KG1 (cell line): Measurements from ENCODE around the gene SMARCB1.

Experiments
- DNase-seq: peaks from one replicate; lab custom pipeline; 2025; lab: John Stamatoyannopoulos, UW

The SMARCB1 gene

DNA sequence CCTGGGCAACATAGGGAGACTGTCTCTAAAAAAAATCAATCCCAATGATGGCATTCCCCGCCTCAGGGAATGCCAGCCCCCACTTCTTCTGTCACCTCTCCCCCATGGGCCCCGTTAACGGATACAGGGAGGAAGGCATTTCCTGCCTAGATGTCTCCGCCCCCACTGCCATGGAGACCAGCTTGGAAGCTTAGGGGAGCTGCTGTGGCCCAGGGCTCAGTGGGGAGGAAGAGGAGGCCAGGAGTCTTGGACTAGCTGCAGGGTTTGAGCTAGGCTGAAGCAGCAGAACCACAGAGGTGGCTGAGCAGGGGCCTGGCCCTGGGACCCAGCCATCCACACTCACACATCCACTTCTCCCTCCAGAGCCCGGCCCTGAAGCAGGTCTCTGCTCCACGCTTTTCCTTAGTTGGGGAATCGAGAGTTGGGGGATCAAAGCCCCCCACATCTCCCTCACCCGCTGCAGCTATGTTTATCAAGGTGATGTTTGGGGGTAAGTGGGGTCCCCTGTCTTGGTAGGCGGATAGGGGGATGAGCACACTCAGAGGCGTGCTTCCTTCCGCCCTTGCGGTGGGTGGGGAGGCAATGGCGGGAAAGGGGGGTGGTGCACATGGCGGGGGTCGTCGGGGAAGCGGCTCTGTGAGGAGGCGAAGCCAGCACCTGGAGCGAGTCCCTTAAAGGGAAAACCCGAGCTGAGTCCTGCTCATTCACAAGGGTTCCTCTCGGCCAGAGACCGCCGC is 23.8 kb upstream of the SMARCB1 start, which contains the start of gene C22orf15:
TSS of gene C22orf15 (plus strand) at position 149 of the 737 bp plus-strand sequence. CDS start at position 466, 317 bp downstream.
- no peak for DNase-seq

DNA sequence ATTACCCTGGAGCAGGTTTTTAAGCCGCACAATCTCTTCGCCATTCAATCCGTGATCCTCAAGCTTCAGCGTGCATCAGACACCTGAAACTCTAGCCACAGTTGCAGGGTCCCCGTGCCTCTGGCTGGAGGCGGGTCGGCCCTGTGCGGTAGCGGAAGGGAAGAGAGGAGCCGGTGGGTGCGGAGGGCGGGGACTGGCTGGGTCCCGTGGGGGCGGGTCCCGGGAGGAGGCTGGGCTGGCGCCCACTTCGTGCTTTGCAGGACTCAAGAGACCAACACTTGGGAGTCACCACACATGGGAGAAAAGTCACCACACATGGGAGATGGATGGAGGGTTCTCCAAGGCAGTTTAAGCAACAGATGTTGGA is 23.2 kb upstream of the SMARCB1 start:
- DNase-seq: no peak

DNA sequence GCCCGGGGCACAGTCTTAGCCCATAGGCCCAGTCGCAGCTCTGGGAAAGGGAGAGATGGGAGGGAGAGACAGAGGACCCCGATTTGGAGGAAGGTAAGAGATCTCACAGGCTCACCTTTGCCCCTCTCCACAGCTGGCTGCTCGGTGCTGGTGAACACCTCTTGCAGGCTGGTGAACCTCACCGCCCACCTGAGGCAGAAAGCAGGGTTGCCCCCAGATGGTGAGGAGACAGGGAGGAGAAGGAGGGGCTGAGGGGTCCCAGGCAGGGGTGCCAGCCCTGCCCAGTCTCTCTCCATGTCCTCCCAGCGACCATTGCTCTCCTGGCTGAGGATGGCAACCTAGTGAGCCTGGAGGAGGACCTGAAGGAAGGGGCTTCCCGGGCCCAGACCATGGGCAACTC is 22.8 kb upstream of the SMARCB1 start:
- DNase-seq: no peak

DNA sequence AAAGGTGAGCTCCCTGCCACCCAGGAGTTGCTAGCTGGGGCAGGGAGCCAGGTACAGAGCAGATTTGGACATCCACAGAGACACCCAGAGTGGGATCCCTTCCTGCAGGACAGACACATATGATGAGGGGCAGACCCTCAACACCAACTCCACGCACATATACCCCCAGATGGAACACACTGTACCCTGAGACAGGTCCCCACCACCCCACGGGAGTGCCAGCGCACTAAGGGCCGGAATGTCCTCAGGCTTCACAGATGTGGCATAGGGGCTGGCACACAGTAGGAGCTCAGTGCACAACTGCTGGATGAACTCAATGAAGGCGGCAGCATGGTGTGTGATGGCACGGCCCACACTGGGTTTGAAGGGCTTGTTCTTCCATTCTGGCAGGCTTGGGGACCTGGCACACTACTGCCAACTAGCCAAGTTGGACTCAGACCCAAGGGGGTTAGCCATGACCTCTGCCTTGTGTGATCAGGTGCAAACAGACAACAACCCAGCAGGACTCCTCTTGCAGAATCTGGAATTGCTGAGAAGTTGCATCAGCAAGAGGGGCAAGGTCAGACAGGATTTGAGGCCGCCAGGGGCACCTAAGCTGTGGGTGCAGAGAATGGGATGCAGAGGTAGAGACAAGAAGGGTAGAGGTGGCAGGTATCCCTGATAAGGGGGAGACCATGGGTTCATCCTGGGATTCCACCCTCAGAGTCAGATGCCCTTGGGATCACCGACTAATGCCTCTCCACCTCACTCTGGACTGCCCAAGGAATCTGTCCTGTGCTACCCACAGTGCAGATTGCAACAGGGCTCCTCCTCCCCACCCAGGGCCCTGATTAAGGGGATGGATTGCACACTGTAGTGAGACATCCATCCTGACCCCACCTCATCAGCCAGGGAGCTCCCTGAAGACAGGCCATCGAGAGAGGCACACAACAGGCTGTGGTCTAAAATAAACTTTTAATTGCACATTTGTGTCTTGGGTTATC is 21.6 kb upstream of the SMARCB1 start:
- DNase-seq: no peak

DNA sequence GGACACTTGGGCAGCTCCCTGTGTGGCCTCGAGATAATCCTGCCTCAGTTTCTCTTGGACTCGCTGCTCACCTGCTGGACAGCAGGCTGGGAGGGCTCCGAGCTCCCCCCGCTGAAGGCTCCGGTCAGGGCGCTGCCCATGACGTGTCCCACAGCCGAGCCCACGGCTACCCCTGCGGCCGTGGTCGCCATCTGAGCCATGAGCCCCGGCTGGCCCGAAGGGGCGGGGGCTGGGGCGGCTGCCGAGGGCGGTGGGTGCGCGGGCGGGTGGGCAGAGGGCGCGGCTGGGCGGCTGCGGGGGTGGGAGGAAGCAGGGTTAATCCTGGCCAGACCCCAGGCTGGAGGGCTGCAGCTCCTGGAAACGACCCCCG is 19.5 kb upstream of the SMARCB1 start:
- DNase-seq: no peak

DNA sequence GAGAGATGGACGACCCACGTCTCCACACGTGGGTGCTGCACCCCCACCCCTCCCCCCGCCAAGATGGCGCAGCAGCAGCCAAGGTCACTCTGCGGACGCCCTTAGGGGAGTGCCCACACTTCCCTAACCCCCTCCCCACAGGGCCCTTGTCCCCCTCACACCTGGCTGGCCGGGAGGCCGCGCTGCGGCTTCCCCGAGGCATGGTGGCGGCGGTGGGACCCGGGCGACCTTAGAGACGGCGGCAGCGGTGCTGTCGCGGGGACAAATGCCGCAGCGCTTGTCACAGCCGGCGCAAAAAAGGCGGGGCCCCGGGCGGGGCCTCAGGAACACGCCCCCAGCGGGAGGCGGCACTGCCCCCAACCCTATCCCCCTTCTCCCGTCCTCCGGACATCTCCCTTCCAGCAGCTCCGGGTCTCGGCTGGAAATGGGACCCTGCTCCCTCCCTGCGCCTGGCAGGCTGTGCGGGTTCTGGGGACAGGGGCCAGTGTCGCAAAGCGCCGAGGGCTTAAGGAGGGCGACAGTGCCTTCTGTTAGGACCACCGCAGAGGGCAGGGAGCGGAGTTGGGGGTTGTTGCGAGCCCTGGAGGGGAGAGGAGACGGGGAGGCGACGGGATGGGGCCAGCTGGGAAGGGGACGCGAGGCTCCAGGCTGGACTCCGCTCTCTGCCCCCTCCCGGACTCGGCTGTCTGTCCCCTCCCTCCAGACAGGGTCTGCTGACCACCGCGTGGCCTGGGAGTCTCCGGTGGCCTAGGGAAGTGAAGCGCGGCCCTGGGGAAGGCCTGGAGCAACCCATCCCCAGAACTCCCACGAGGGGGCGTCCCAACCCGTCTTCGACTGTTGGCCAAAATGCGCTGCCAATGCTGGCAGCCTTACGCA is 18.9 kb upstream of the SMARCB1 start, which contains the start of gene CHCHD10:
TSS of gene CHCHD10 (minus strand) at position 300 of the 876 bp plus-strand sequence. CDS start at position 202, 98 bp downstream.
- peak; percentile 84 for DNase-seq

DNA sequence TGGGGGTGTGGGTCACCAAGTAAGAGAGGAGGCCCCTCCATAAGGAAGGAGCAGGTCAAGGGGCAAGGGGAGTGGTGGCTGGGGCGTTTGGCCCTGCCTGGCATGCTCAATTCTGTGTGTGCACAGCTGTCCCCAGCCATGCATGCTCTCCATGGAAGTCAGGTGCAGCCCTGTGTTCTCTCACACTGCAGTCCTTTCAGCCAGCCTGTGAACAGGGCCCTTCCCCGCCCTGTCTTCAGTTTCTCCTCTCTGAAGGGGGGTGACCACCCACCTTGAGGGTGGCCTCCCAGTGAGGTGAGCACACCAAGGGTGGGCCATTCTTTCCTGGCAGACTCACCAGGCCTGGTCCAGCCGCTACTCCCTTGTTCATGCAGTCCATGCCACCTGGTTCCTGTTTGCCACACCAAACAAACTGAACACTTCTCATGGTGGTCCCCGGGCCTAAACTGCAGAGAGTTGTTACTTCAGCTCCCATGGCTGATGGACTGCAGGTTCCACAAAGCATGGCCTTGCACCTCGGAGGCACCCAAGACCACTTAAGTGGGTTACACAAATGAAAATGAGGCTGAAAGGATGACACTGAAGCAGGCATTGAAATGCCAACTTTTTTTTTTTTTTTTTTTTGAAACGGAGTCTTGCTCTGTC is 17.3 kb upstream of the SMARCB1 start:
- no peak for DNase-seq

DNA sequence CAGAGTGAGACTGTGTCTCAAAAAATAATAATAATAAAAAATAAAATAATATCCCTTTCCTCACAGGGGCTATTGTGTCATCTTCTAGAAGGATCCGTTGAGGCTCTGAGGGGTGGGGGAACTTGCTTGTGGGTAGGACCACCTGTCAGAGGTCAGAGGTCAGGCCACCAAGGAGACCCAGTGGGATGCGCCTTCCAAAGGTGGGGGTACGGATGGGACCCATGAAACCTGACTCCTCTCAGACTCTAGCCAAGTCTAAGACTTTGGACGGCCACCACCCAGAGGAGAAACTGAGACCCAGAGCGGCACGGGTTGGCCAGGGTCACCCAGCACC is 14.5 kb upstream of the SMARCB1 start:
- no peak for DNase-seq

DNA sequence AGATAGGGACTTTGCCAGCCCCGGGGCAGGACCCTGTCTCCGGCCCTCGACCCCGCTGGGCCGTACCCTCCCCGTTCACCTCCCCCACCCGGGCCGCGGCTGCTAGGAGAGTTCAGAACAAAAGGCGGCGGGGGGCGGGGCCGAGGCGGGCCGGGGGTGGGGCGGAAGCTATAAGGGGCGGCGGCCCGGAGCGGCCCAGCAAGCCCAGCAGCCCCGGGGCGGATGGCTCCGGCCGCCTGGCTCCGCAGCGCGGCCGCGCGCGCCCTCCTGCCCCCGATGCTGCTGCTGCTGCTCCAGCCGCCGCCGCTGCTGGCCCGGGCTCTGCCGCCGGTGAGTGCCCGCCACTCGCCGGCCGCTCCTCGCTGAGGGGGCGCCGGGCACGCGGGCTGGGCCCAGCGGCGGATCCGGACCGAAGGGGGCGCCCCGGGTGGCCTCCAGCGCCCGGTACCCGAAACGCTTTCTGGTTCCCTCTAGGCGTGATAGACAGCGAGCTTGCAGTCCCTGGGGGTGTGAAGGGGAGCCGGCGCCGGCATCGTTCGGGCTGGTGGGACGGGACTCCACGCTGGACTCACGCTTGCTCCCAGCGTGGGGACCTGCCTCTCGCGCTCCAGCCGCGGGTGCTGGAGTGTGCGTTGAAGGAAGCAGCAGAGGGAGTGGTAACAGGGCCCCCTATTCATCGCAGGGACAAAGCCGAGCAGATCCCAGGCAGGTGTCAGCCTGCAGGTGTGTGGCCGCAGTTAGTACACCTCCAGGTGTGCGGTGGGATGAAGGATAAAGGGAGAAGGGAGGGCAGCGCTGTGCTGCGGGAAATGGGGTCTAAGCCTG is 13.9 kb upstream of the SMARCB1 start, which contains the start of gene MMP11:
TSS of gene MMP11 (plus strand) at position 201 of the 825 bp plus-strand sequence. CDS start at position 223, 22 bp downstream.
- DNase-seq: no peak

DNA sequence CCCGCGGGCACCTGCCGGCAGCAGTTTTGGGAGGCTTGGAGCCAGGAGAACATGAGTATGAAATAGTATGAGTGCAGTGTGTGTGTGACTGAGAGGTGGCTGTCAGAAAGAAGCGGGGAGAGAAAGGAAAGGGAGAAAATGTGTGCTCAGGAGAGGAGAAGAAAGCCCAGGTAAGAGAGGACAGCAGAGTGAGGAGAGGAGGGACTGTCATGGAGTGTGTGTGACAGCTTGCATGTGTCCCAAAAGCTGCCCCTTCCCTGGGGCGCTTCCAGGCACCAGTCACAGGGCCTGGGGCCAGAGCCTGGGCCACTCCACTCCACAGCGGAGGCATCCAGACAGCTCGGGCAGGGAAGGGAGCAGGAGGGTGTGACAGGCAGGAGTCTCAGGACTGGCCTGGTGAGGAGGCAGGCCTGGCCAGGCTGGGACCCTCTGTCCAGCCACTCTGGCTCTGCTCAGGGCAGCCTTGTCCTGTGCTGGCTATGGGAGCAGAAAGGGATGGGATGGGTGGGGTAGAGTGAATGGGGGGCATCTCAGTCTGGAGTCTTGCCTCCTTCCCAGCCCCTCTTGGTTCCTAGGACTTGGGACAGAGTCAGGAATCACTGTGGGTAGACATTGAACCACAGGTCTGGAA is 13.2 kb upstream of the SMARCB1 start:
- DNase-seq: no peak

DNA sequence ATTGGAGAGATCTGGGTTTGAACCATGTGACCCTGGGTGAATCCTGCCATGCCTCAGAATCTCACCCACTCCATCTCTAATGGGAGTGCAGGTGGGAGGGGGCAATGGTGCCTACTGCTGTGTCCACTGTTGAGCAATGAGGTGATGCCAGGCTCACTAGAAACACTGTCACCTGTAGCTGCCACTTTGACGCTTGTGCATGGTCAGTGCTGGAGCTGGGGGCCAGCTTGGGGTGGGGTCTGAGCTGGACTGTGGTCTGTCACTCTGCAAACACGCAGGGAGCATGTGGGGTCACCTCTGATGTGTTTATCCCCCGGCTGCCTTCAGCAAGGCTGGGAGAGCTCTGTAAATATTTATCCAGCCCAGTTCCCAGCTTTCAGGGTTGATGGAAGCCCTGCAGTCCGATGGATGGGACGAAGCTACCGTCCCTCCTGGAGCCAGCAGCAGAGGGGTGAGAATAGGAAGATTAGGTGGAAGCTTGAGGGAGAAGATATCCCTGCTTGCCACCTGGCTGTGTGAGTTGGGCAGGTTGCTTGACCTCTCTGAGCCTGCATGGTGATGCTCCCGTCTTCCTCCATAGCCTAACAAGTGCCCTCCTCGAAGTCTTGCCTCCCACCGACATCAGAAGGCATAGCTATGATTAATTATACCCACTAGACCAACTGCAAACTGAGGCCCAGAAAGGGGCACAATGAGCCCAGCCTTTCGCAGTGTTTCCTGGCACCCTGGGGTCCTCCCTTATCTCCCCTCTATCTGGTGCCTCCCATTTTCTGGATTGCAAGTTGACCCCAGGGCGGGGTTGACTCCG is 12.4 kb upstream of the SMARCB1 start:
- DNase-seq: no peak

DNA sequence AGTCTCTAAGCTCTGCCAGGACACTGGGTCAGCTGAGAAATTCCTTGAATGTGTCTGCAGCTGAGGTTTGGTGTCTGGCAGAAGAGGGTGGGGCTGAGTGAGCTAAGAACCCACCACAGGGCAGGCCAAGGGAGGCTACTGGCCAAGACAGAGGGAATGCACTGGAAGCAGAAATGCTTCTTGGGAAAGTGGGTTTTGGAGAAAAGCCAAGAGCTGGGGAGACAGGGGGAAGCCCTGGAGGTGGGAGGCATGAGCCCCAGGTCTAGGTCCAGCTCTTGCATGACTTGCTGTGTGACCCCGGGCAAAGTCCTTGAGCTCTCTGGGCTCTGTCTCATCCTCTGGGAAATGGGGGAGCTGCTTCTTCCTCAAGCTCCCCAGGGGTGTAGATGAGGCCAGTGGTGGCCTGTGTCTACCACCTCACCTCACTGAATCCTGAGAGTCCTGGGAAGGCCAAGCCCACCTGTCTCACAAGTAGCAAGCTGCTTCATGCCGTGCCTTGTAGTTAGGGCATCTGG is 11.8 kb upstream of the SMARCB1 start:
- DNase-seq: no peak

DNA sequence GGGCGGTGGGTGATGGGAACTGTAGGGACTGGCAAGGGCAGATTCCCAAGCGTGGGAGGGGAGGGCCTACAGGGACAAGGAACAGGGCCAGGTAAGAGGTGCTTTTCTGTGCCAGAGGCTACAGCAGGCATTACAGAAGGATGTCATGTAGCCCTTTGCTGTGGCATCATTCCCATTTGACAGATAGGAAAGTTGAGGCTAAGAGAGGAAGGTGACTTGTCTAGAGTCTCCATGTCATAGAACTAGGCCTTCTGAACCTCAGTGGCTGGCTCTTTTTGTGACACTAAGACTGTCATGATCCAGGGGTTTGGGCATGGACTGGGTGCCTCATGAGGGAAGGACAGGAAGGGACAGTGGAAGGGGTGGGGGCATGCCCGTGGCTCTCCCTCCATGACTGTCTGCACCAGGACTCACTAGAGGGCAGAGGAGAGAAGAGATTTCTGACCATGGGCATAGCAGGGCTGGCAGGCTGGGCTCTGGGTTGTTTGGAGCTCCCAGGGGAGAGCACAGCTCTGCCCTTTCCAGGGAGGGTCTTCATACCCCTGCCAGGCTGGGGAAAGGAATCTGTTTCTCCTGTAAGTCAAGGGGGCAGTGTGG is 10.9 kb upstream of the SMARCB1 start:
- DNase-seq: no peak

DNA sequence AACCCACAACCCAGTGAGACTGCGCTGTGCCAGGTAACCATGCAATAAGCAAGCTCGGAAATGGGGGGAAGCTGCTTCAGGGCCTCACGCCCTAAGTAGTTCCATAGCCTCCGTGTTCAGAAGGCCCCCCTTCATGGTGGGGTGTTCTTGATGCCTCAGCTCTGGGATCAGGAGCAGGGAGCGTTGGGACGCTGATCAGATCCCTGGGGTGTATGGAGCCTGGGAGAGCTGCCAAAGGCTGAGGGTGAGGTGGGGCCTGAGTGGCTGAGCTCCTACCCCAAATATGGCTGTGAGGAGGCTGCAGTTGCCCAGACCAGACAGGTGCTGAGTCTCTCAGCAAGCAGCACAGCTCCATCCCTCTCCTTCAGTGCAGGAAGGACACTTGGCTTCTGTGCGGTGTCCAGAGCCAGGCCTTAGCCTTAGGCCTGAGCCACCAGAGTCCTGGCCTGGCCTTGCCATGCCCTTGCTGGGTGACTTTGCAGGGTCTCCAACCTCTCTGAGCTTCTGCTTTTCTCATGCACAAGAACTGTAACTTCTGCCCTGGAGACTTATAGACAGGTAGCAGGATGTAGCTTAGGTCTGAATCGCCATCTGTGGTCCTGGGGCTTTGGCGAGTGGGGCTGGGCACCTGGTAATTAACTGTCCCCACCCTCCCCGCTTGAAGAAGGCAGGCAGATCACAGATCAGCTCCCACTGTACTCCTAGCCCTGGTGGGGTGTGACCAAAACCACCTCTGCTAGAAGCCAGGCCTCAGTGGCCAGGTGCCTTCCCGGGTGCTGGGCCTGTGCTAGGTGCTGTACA is 8.8 kb upstream of the SMARCB1 start:
- DNase-seq: no peak

DNA sequence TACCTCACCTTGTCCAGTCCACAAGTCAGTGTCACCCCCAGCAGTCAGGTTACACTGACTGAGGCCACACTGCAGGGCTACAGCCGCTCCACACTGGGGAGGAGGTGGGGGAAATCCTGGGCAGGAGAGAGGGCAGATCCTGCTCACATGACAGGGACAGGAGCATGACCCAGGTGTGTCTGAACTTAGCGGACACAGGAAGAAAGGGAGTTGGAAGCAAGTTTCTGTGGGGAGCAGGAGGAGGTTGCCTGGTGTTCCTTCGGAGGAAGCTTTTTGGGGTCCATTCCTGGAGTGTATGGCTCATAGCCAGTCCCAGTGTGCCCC is 8.2 kb upstream of the SMARCB1 start:
- no peak for DNase-seq

DNA sequence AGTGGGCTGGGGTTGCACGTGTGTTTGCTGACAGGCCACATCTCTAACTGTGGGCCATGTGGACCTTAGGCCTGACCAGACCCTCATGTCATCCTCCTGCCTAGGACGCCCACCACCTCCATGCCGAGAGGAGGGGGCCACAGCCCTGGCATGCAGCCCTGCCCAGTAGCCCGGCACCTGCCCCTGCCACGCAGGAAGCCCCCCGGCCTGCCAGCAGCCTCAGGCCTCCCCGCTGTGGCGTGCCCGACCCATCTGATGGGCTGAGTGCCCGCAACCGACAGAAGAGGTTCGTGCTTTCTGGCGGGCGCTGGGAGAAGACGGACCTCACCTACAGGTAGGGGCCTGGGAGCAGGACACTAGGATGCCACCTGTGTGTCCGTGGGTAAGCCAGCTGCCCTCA is 7.7 kb upstream of the SMARCB1 start:
- DNase-seq: no peak

DNA sequence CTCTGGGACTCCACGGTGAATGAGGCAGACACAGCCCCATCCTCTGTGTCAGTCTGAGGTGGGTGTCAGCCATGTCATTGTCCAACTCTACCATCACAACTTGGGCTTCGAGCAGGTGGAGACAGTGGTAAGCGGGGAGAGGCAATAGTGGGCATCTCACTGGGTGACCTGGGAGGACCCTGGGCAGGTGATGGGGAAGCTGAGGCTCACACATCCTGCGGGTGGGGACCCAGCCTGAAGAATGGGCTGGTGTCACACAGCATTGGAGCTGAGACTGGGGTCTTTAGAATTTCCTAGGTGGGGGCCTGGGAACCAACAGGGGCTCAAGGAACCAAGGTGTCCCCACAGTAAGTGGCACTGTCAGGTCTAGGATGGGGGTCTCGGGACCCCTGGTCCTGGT is 7.0 kb upstream of the SMARCB1 start:
- no peak for DNase-seq
